HG03159 (cell line): ENCODE measurements around the gene OR2Z1.

Experiments used
- ATAC-seq: cut with Tn5 transposase; IDR thresholded peaks from one replicate; pipeline ENCODE4 v1.9.1; 2021; ENCODE audit warnings: mild to moderate bottlenecking, moderate library complexity; ENCODE audit not compliant: unreplicated experiment

Gene OR2Z1

GRCh38 chr19:8721334-8721733 is at the start of gene OR2Z1:
TSS of gene OR2Z1 (plus strand) at chr19:8721634. CDS start at chr19:8731029, 9,395 bp downstream.
- ATAC-seq: no peak

- no peak for ATAC-seq
Measured at GRCh38 chr19:8673276-8673891, 48.0 kb upstream of the OR2Z1 start.

GRCh38 chr19:8675066-8675465 is 46.4 kb upstream of the OR2Z1 start:
- no peak for ATAC-seq

GRCh38 chr19:8678244-8678807 is 43.1 kb upstream of the OR2Z1 start:
- ATAC-seq: no peak

GRCh38 chr19:8680676-8681344 is 40.6 kb upstream of the OR2Z1 start:
- ATAC-seq: no peak

- ATAC-seq: no peak
Measured at GRCh38 chr19:8681345-8682029, 39.9 kb upstream of the OR2Z1 start.

- ATAC-seq: no peak
Measured at GRCh38 chr19:8682472-8682871, 39.0 kb upstream of the OR2Z1 start.

- no peak for ATAC-seq
Measured at GRCh38 chr19:8682931-8683330, 38.5 kb upstream of the OR2Z1 start.

- no peak for ATAC-seq
Measured at GRCh38 chr19:8684001-8684902, 37.2 kb upstream of the OR2Z1 start.

- no peak for ATAC-seq
Measured at GRCh38 chr19:8686549-8686948, 34.9 kb upstream of the OR2Z1 start.

- no peak for ATAC-seq
Measured at GRCh38 chr19:8688930-8689329, 32.5 kb upstream of the OR2Z1 start.

- ATAC-seq: no peak
Measured at GRCh38 chr19:8690753-8691539, 30.5 kb upstream of the OR2Z1 start.

GRCh38 chr19:8695501-8695900 is 25.9 kb upstream of the OR2Z1 start:
- no peak for ATAC-seq

GRCh38 chr19:8695911-8696310 is 25.5 kb upstream of the OR2Z1 start:
- ATAC-seq: no peak

GRCh38 chr19:8696993-8697392 is 24.4 kb upstream of the OR2Z1 start:
- ATAC-seq: no peak

- ATAC-seq: no peak
Measured at GRCh38 chr19:8697671-8698432, 23.6 kb upstream of the OR2Z1 start.

GRCh38 chr19:8698433-8699063 is 22.9 kb upstream of the OR2Z1 start, which contains the start of gene ACTL9:
TSS of gene ACTL9 (minus strand) at chr19:8698795. CDS start at chr19:8698701, 94 bp downstream.
- no peak for ATAC-seq

- no peak for ATAC-seq
Measured at GRCh38 chr19:8699908-8700307, 21.5 kb upstream of the OR2Z1 start.

GRCh38 chr19:8700956-8701355 is 20.5 kb upstream of the OR2Z1 start:
- no peak for ATAC-seq
